GM12878 (cell line): ENCODE measurements around the gene VGF. TPM values are rescaled to one million over a fixed set of nuclear protein-coding genes. Genes with fewer than 3 reads are reported as not detected.
A peak's percentile ranks its signal among the peaks of the same experiment; 100 is the strongest.

Experiments
- BHLHE40 ChIP-seq, 2 experiments: fragments of 450-650 bp in 1 of 2; IDR thresholded peaks; 2 replicates each; pipeline ENCODE4 v1.6.1; 2011 to 2017; ENCODE audit warnings: low read depth in 2 of 2, borderline replicate concordance in 1 of 2, improper control_type of control experiment in 1 of 2, low read length in 1 of 2, mild to moderate bottlenecking in 1 of 2
- CBX3 ChIP-seq: fragments of 200-600 bp; sonication (generic); IDR thresholded peaks from 2 replicates; pipeline ENCODE4 v1.6.1; 2016; ENCODE audit warnings: low read depth, borderline replicate concordance
- CHD1 ChIP-seq: IDR thresholded peaks from 2 replicates; pipeline ENCODE4 v1.6.1; 2012; ENCODE audit warnings: low read depth, low read length, improper control_type of control experiment
- DPF2 ChIP-seq: fragments of 450-650 bp; IDR thresholded peaks from 2 replicates; pipeline ENCODE4 v1.6.1; 2017; ENCODE audit warnings: mild to moderate bottlenecking
- EP300 ChIP-seq, 2 experiments: fragments of 150-350 bp in 1 of 2; IDR thresholded peaks; 2 replicates each; pipeline ENCODE4 v1.6.1; 2011 to 2012; ENCODE audit warnings: low read depth in 2 of 2, low read length in 2 of 2, borderline replicate concordance in 1 of 2, improper control_type of control experiment in 1 of 2, inconsistent platforms in 1 of 2; ENCODE audit not compliant: control insufficient read depth in 1 of 2
- GATAD2B ChIP-seq: fragments of 450-650 bp; conservative IDR thresholded peaks from 2 replicates; pipeline ENCODE4 v1.6.1; 2017; ENCODE audit warnings: low read depth, mild to moderate bottlenecking, moderate library complexity
- IKZF1 ChIP-seq: fragments of 450-650 bp; conservative IDR thresholded peaks from 2 replicates; pipeline ENCODE4 v1.6.1; 2017; ENCODE audit warnings: antibody characterized with exemption, mild to moderate bottlenecking
- IRF3 ChIP-seq: fragments of 450-650 bp; IDR thresholded peaks from 2 replicates; pipeline ENCODE4 v1.6.1; 2014; ENCODE audit warnings: mild to moderate bottlenecking
- NFIC ChIP-seq: IDR thresholded peaks from 2 replicates; pipeline ENCODE4 v1.6.1; 2012; ENCODE audit warnings: low read depth, mild to moderate bottlenecking, inconsistent platforms, low read length, moderate library complexity
- PML ChIP-seq: IDR thresholded peaks from 2 replicates; pipeline ENCODE4 v1.6.1; 2012; ENCODE audit warnings: low read length, inconsistent platforms
- RAD51 ChIP-seq: fragments of 450-650 bp; IDR thresholded peaks from 2 replicates; pipeline ENCODE4 v1.6.1; 2016; ENCODE audit warnings: moderate library complexity, mild to moderate bottlenecking, inconsistent platforms
- SKIL ChIP-seq: fragments of 450-650 bp; IDR thresholded peaks from 2 replicates; pipeline ENCODE4 v1.6.1; 2017; ENCODE audit warnings: mild to moderate bottlenecking, low read depth, inconsistent platforms; ENCODE audit not compliant: poor library complexity, severe bottlenecking
- SPI1 ChIP-seq: IDR thresholded peaks from 2 replicates; pipeline ENCODE4 v1.6.1; 2011; ENCODE audit warnings: low read depth, mild to moderate bottlenecking, low read length, moderate library complexity, borderline replicate concordance; ENCODE audit not compliant: insufficient read depth
- STAT3 ChIP-seq: IDR thresholded peaks from 2 replicates; pipeline ENCODE4 v1.6.1; 2011; ENCODE audit warnings: low read depth, low read length, improper control_type of control experiment
- ZNF384 ChIP-seq: IDR thresholded peaks from 2 replicates; pipeline ENCODE4 v1.6.1; 2012; ENCODE audit warnings: low read depth, mild to moderate bottlenecking, low read length, improper control_type of control experiment, borderline replicate concordance
- polyA plus RNA-seq, 11 experiments: library from polyadenylated mRNA; depleted of rRNA in 4 of 11; unstranded in 6 of 11; stranded (reverse) in 5 of 11; fragments of >200 nt; fragmentation: Nextera tagmentation in 4 of 11; fragmentation: Illumina TruSeq in 1 of 11; extraction: Ambion mirVana in 4 of 11; extraction: Trizol in 1 of 11; gene quantifications; 1 replicate in 1 of 11; 2 replicates in 10 of 11; pipeline versions ENCODE4 v1.2.1 to v1.2.3, GENCODE V29; 2011 to 2016; ENCODE audit warnings: inconsistent platforms in 2 of 11, missing spikeins in 2 of 11, low read depth in 1 of 11
- total RNA-seq, 4 experiments: library from RNA; depleted of rRNA in 3 of 4; stranded (reverse); fragments of >200 nt in 3 of 4; fragmentation: Illumina TruSeq in 1 of 4; extraction: Trizol in 1 of 4; gene quantifications; 2 replicates each; pipeline versions ENCODE4 v1.2.1 to v1.2.3, GENCODE V29; 2013 to 2021
- TF ChIP-seq, protein P1 (sequence below), 3 experiments: IDR thresholded peaks in 2 of 3; conservative IDR thresholded peaks in 1 of 3; 2 replicates each; pipeline ENCODE4 v1.5.1; 2011; ENCODE audit warnings: low read depth in 3 of 3, low read length in 3 of 3, mild to moderate bottlenecking in 3 of 3, control low read depth in 2 of 3, moderate library complexity in 2 of 3, inconsistent platforms in 1 of 3, mixed read lengths in 1 of 3; ENCODE audit not compliant: control insufficient read depth in 2 of 3, insufficient read depth in 1 of 3; ENCODE audit errors: extremely low read depth in 1 of 3
- TF ChIP-seq, protein P2 (sequence below): IDR thresholded peaks from 2 replicates; pipeline ENCODE4 v1.6.1; 2011; ENCODE audit warnings: borderline replicate concordance, low read depth, mild to moderate bottlenecking, moderate library complexity, mixed read lengths, low read length; ENCODE audit not compliant: insufficient read depth; ENCODE audit errors: extremely low read length

Gene VGF
- total and polyA plus RNA-seq, 10 of the 15 experiments (the other 5 are each of a cell fraction or from before 2014, with no cell fraction given), result 0.09 to 0.25 (median 0.17) TPM; not detected in 6

- TF ChIP-seq, protein P1, sequence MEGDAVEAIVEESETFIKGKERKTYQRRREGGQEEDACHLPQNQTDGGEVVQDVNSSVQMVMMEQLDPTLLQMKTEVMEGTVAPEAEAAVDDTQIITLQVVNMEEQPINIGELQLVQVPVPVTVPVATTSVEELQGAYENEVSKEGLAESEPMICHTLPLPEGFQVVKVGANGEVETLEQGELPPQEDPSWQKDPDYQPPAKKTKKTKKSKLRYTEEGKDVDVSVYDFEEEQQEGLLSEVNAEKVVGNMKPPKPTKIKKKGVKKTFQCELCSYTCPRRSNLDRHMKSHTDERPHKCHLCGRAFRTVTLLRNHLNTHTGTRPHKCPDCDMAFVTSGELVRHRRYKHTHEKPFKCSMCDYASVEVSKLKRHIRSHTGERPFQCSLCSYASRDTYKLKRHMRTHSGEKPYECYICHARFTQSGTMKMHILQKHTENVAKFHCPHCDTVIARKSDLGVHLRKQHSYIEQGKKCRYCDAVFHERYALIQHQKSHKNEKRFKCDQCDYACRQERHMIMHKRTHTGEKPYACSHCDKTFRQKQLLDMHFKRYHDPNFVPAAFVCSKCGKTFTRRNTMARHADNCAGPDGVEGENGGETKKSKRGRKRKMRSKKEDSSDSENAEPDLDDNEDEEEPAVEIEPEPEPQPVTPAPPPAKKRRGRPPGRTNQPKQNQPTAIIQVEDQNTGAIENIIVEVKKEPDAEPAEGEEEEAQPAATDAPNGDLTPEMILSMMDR (IDR thresholded peaks at IDR 0.05 in 2 of 3, conservative IDR thresholded peaks at IDR 0.05 in 1 of 3; ENCODE audit: control insufficient read depth in 2 of 3, extremely low read depth in 1 of 3, insufficient read depth in 1 of 3, low read depth in 3 of 3, low read length in 3 of 3), result 0 out of 6 replicates have a peak, but pooled peaks of 1 of the 3 experiments have one; percentile 3
- TF ChIP-seq CHD1 (no peak), SPI1 (peak; percentile 90), NFIC (no peak), ZNF384 (no peak), BHLHE40 (IDR thresholded peaks at IDR 0.05; ENCODE audit: borderline replicate concordance in 1 of 2, low read depth in 2 of 2, low read length in 1 of 2) (peak; percentile 29 to 82; a peak in 3 of 4 replicates), IRF3 (no peak), STAT3 (no peak), RAD51 (peak; percentile 71), CBX3 (no peak), SKIL (peak; percentile 27), PML (no peak), IKZF1 (peak; percentile 84), DPF2 (peak; percentile 73; the same call in 1 of the 2 replicates), GATAD2B (peak; percentile 38), EP300 (IDR thresholded peaks at IDR 0.05; ENCODE audit: borderline replicate concordance in 1 of 2, control insufficient read depth in 1 of 2, low read depth in 2 of 2, low read length in 2 of 2) (peak in 1 of 2 experiments; percentile 41; a peak in 1 of 4 replicates)
- TF ChIP-seq, protein P2, sequence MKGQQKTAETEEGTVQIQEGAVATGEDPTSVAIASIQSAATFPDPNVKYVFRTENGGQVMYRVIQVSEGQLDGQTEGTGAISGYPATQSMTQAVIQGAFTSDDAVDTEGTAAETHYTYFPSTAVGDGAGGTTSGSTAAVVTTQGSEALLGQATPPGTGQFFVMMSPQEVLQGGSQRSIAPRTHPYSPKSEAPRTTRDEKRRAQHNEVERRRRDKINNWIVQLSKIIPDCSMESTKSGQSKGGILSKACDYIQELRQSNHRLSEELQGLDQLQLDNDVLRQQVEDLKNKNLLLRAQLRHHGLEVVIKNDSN, result peak; percentile 28
Observed at GRCh38 chr7:101125989-101126650, 39.2 kb downstream of the VGF start (continued).
